Neuronal stem cell (in vitro differentiated cells): ENCODE data around the gene PRUNE2.

Experiments used
- DNase-seq: peaks from one replicate; pipeline ENCODE4 v3.0.0-alpha.2; 2013; ENCODE audit warnings: low spot score
- H2AFZ ChIP-seq: one replicate; pipeline ENCODE4 v1.6.1; 2013; ENCODE audit warnings: mild to moderate bottlenecking, low read length, inconsistent platforms
- H2AK5ac ChIP-seq: 2 replicates; pipeline ENCODE4 v1.6.1; 2013; ENCODE audit warnings: low read depth, mild to moderate bottlenecking, inconsistent platforms, low read length, moderate library complexity, mixed read lengths
- H2BK120ac ChIP-seq: 2 replicates; pipeline ENCODE4 v1.6.1; 2013; ENCODE audit warnings: low read depth, mild to moderate bottlenecking, inconsistent platforms, low read length, moderate library complexity, mixed read lengths
- H2BK12ac ChIP-seq: one replicate; pipeline ENCODE4 v1.6.1; 2013; ENCODE audit warnings: low read length, inconsistent platforms
- H2BK15ac ChIP-seq: 2 replicates; pipeline ENCODE4 v1.6.1; 2013; ENCODE audit warnings: mild to moderate bottlenecking, low read length, inconsistent platforms, mixed read lengths
- H2BK5ac ChIP-seq: one replicate; pipeline ENCODE4 v1.6.1; 2013; ENCODE audit warnings: inconsistent platforms, mild to moderate bottlenecking, low read length, moderate library complexity
- H3K14ac ChIP-seq: one replicate; pipeline ENCODE4 v1.6.1; 2013; ENCODE audit warnings: low read length, inconsistent platforms
- H3K18ac ChIP-seq: 2 replicates; pipeline ENCODE4 v1.6.1; 2013; ENCODE audit warnings: low read length, inconsistent platforms
- H3K23ac ChIP-seq: 2 replicates; pipeline ENCODE4 v1.6.1; 2013; ENCODE audit warnings: low read depth, mild to moderate bottlenecking, mixed read lengths, low read length, inconsistent platforms; ENCODE audit not compliant: poor library complexity
- H3K27ac ChIP-seq: replicated peaks from 3 replicates; pipeline ENCODE4 v1.5.1; 2013; ENCODE audit warnings: low read length, inconsistent platforms
- H3K27me3 ChIP-seq, 3 experiments: 2 replicates each; pipeline ENCODE4 v1.6.1; 2013; ENCODE audit warnings: low read length in 3 of 3, mild to moderate bottlenecking in 2 of 3, inconsistent platforms in 1 of 3, low read depth in 1 of 3, mixed read lengths in 1 of 3, moderate library complexity in 1 of 3; ENCODE audit not compliant: control insufficient read depth in 3 of 3, insufficient read depth in 3 of 3
- H3K36me3 ChIP-seq, 2 donors: replicated peaks in 1 of 2; 2 replicates each; pipeline ENCODE4 v1.6.1; 2013; ENCODE audit warnings: low read length in 2 of 2; ENCODE audit not compliant: control insufficient read depth in 2 of 2, insufficient read depth in 2 of 2
- H3K4ac ChIP-seq: 2 replicates; pipeline ENCODE4 v1.6.1; 2013; ENCODE audit warnings: inconsistent platforms, mild to moderate bottlenecking, low read length, moderate library complexity
- H3K4me1 ChIP-seq, 2 donors: 1 replicate in 1 of 2; 2 replicates in 1 of 2; pipeline ENCODE4 v1.6.1; 2013; ENCODE audit warnings: low read length in 2 of 2, low read depth in 1 of 2; ENCODE audit not compliant: control insufficient read depth in 2 of 2, insufficient read depth in 1 of 2
- H3K4me2 ChIP-seq: one replicate; pipeline ENCODE4 v1.6.1; 2013; ENCODE audit warnings: mild to moderate bottlenecking, low read length, inconsistent platforms; ENCODE audit not compliant: insufficient read depth, poor library complexity, severe bottlenecking
- H3K4me3 ChIP-seq, 2 donors: 2 replicates each; pipeline ENCODE4 v1.5.1; 2013; ENCODE audit warnings: low read length in 2 of 2, mild to moderate bottlenecking in 2 of 2, inconsistent platforms in 1 of 2, moderate library complexity in 1 of 2
- H3K79me1 ChIP-seq: one replicate; pipeline ENCODE4 v1.6.1; 2013; ENCODE audit warnings: low read depth, mild to moderate bottlenecking, inconsistent platforms, low read length, moderate library complexity
- H3K9ac ChIP-seq: one replicate; pipeline ENCODE4 v1.6.1; 2013; ENCODE audit warnings: mild to moderate bottlenecking, low read depth, low read length, inconsistent platforms; ENCODE audit not compliant: poor library complexity
- H3K9me3 ChIP-seq, 2 donors: replicated peaks in 1 of 2; 2 replicates each; pipeline versions ENCODE3 to v1.6.1; 2013; ENCODE audit warnings: low read length in 2 of 2, mild to moderate bottlenecking in 2 of 2, inconsistent platforms in 1 of 2, low read depth in 1 of 2, mixed read lengths in 1 of 2, moderate library complexity in 1 of 2; ENCODE audit not compliant: control insufficient read depth in 2 of 2, insufficient read depth in 1 of 2
- H4K8ac ChIP-seq: one replicate; pipeline ENCODE4 v1.6.1; 2013; ENCODE audit warnings: low read depth, mild to moderate bottlenecking, inconsistent platforms, low read length, moderate library complexity
- H4K91ac ChIP-seq: one replicate; pipeline ENCODE4 v1.6.1; 2013; ENCODE audit warnings: low read length, low read depth, mild to moderate bottlenecking, inconsistent platforms; ENCODE audit not compliant: poor library complexity
- WGBS, 2 donors: extraction: QIAGEN DNeasy Blood & Tissue Kit; methylation state at CpG; one replicate each; pipeline ENCODE4 v1.1.7; 2013; ENCODE audit warnings: missing lambda C conversion rate in 2 of 2, mixed read lengths in 1 of 2; ENCODE audit not compliant: insufficient read length in 2 of 2, insufficient replicate concordance in 1 of 2; ENCODE audit errors: extremely low coverage in 2 of 2; 5-methylcytosine and 5-hydroxymethylcytosine counted together

The PRUNE2 gene

GRCh38 chr9:76789840-76790239 lies 116.1 kb downstream of the PRUNE2 start:
- Histone ChIP-seq H3K14ac (no peak overlapping the region), H3K18ac (no peak overlapping the region)
- WGBS, 2 donors: no CpG with 5 or more reads among the region's 1 CpG

GRCh38 chr9:76787677-76788076 lies 118.2 kb downstream of the PRUNE2 start:
- Histone ChIP-seq H2BK15ac (no peak overlapping the region), H4K8ac (no peak overlapping the region), H2BK5ac (no peak overlapping the region), H2AK5ac (no peak overlapping the region), H3K14ac (no peak overlapping the region), H3K27me3 (no peaks in the 10 kb centered on the region), H3K27ac (no peak overlapping the region), H3K4me3 (no peak overlapping the region), H3K4me1 (no peaks in the 10 kb centered on the region), H4K91ac (no peak overlapping the region), H2BK120ac (no peak overlapping the region), H3K23ac (no peak overlapping the region), H3K4ac (no peak overlapping the region), H2BK12ac (no peak overlapping the region), H3K36me3 (no peaks in the 10 kb centered on the region), H3K18ac (no peak overlapping the region), H2AFZ (no peak overlapping the region), H3K9ac (no peak overlapping the region), H3K9me3 (no peaks in the 10 kb centered on the region), H3K4me2 (no peak overlapping the region), H3K79me1 (no peaks in the 10 kb centered on the region)
- no peak for DNase-seq
- WGBS, 2 donors: no CpG with 5 or more reads among the region's 11 CpGs

More at GRCh38 chr9:76789840-76790239, 116.1 kb downstream of the PRUNE2 start:
- no peak overlapping the region for H4K91ac ChIP-seq
- H3K23ac ChIP-seq: no peak overlapping the region
- DNase-seq: no peak
- no peak overlapping the region for H3K4me2 ChIP-seq
- no peak overlapping the region for H2BK12ac ChIP-seq
- no peaks in the 10 kb centered on the region for H3K36me3 ChIP-seq
- H4K8ac ChIP-seq: no peak overlapping the region
- no peak overlapping the region for H3K27ac ChIP-seq
- no peak overlapping the region for H2AK5ac ChIP-seq
- no peak overlapping the region for H3K4me3 ChIP-seq
- H3K79me1 ChIP-seq: no peaks in the 10 kb centered on the region
- H3K9ac ChIP-seq: no peak overlapping the region
- no peak overlapping the region for H2AFZ ChIP-seq
- H3K27me3 ChIP-seq: no peaks in the 10 kb centered on the region
- no peak overlapping the region for H2BK120ac ChIP-seq
- no peaks in the 10 kb centered on the region for H3K4me1 ChIP-seq
- H3K4ac ChIP-seq: no peak overlapping the region
- no peak overlapping the region for H2BK5ac ChIP-seq
- H3K9me3 ChIP-seq: no peaks in the 10 kb centered on the region
- H2BK15ac ChIP-seq: no peak overlapping the region

- Histone ChIP-seq H3K18ac (no peak overlapping the region), H3K27me3 (no peaks in the 10 kb centered on the region), H3K79me1 (no peaks in the 10 kb centered on the region), H2BK15ac (no peak overlapping the region), H3K14ac (no peak overlapping the region), H4K8ac (no peak overlapping the region), H3K27ac (no peak overlapping the region), H2BK5ac (no peak overlapping the region), H3K4me3 (no peak overlapping the region), H2AFZ (no peak overlapping the region), H3K4ac (no peak overlapping the region), H2AK5ac (no peak overlapping the region), H3K4me1 (no peaks in the 10 kb centered on the region), H3K9me3 (no peaks in the 10 kb centered on the region), H4K91ac (no peak overlapping the region), H3K9ac (no peak overlapping the region), H3K36me3 (no peaks in the 10 kb centered on the region), H2BK12ac (no peak overlapping the region), H2BK120ac (no peak overlapping the region), H3K23ac (no peak overlapping the region), H3K4me2 (no peak overlapping the region)
- no CpG with 5 or more reads among the region's 1 CpG for WGBS, 2 donors
- no peak for DNase-seq
Measured at GRCh38 chr9:76785501-76785900, 120.4 kb downstream of the PRUNE2 start.

- Histone ChIP-seq H3K79me1 (no peaks in the 10 kb centered on the region), H3K36me3 (no peaks in the 10 kb centered on the region), H2AK5ac (no peak overlapping the region), H3K18ac (no peak overlapping the region), H3K23ac (no peak overlapping the region), H3K4me2 (no peak overlapping the region), H3K4me3 (no peak overlapping the region), H2AFZ (no peak overlapping the region), H4K8ac (no peak overlapping the region), H2BK12ac (no peak overlapping the region), H2BK5ac (no peak overlapping the region), H3K4me1 (no peaks in the 10 kb centered on the region), H3K9ac (no peak overlapping the region), H4K91ac (no peak overlapping the region), H3K27me3 (no peaks in the 10 kb centered on the region), H2BK120ac (no peak overlapping the region), H2BK15ac (no peak overlapping the region), H3K9me3 (no peaks in the 10 kb centered on the region), H3K4ac (no peak overlapping the region), H3K14ac (no peak overlapping the region), H3K27ac (no peak overlapping the region)
- DNase-seq: no peak
Measured at GRCh38 chr9:76784881-76785280, 121.0 kb downstream of the PRUNE2 start.
